NCI-H510A treated with DMSO at 0.1 percent for 48 hours (cell line): ENCODE measurements around the gene ANTXRL.
A peak's percentile ranks its signal among the peaks of the same experiment; 100 is the strongest.
"Not testable (repeated sequence)": the region's sequence is repeated elsewhere in the genome, so short reads cannot be mapped to it uniquely, and the experiment has no call there.

Experiments
- DNase-seq: peaks from one replicate; lab custom pipeline; 2025; lab: John Stamatoyannopoulos, UW

The ANTXRL gene

DNA sequence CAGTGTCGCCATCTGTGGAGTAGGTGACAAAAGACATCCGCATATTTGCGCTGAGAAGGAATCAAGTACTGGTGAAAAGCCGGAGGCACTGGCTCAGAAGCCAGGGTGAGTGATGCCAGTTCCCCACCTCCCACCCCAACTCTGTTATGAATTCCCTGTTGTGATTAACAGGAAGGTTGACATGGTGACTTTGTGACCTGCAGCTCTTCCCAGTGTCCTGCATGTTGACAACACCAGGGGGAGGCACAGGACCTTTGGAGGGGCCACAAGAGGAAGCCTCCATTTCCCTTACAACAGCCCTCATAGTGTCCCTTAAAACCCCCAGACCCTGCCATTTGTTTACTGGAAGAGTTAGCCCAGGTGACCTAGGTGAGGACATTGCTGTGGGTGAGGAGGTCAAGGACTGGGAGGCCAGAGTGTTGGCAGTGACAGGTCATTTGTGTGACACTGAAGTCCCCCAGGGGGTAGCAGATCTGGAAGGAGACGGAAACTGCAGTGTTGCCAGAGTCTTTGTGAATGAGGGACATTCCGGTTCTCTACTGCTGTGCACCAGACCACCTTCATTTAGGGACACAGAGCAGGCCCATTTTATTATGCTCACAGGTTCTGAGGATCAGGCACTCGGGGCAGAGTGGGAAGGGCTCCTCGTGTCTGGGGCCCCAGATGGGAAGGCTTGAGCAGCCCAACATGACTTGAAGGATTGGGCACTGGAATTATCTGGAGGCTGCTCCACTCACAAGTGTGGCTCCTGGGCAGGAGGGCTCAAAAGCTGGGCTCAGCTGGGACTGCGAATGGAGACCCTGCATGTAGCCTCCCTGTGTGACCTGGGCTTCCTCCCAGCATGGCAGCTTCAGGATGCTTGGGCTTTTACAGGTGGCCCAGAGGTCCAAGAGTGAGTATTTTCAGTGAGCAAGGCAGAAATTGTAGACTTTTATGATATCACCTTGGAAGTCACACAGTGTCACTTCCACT is 13.0 kb upstream of the ANTXRL start:
- no peak for DNase-seq

DNA sequence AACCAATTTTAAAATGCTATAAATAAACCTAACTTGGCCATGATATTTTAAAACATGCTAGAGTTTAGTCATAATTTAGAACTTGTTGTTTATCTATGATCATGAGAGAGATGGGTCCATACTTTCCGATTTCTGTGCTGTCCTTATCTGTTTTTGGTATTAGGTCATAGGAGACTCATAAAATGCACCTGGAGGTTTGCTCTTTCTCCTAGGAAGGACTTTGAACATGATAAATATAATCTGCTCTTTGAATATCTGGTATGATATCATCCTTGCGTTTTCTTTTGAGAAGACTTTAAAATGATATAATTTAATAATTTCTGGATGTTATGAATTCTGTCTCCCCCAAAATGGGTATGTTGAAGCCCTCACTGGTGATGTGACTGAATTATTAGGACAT is 9.0 kb upstream of the ANTXRL start:
- no peak for DNase-seq

DNA sequence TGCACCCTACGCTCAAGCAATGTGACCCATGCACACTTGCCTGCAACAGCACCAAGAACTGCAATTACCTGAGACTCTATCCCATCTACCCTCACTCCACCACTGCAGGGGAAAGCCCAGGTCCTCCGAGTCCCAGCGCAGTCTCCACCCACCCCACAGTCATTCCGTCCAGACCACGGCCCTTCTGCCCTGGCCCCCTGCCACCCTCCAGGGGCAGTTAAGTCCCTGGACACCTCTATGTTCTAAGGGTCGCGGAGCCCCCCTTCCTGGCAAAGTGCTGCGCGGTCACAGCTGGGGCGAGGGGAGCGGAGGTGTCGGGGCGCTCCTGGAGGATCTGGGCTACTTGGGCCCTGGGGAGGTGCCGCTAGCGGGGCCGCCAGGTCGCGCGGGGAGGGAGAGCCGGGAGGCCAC is 4.4 kb upstream of the ANTXRL start:
- not testable (repeated sequence) for DNase-seq

DNA sequence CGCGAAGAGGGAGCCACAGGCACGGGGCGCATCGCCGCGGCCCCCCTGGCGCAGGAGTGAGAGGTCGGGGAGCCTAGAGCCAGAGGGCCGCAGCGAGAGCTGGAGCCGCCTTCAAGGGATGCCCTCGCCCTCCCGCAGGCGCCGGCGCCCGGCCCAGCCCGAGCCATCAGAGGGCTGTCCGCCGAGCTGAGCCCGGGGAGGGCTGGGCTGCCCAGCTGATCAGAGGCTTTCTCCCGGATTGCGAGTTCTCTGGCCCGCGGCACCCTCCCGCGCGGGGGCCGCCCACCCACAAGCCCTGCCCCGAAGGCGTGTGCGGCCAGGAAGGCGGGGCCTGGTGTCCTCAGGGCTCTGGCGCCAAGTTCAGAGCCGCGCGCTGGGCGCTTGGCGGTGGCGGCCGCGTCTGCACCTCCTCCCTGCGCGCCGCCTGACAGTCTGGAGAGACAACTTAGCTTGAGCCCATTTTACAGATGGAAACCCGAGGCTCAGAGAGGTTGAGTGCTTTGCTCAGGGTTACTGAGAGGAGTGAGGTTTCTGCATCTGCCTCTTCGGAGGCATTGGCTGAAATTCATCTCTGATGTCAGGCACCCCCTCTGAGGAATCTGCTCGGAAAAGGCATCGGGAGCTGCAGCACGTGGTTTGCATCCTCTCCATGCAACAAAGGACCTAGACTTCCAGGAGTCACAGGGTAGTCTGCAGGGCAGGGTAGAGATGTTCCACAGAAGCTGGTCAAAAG is 3.8 kb upstream of the ANTXRL start:
- peak; percentile 25 for DNase-seq

DNA sequence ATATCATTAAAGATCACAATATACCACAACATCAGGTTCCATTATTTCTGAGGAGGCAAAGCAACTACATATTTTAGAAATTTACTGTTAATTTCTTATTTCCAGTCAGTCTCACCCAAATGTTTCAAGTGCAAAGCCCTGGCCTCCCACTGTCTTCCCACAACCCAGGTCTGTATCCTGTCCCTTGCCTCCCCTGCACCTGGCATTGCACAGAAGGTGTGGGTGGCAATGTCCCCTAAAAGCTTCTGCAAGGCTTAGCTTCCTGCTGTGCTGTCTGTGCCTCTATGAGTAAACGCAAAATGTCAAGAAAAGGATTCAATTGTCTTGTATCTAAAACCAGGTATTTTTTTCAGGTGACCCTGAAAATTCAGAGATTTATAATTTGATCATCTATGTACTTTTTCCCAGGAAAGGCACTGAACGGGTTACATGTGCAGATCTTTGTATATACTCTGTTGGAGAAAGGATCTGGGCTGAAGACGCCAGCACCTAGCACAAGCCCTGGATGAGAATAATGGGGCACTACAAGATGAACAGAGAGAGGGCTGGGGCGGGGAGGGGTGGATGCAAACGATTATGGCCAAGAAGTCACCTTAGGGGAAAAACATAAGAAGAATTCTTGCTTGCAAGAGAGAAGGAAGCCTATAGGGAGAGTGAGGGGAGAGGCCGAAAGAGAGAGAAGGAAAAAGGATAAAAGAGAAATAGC is 3.1 kb upstream of the ANTXRL start:
- DNase-seq: no peak

DNA sequence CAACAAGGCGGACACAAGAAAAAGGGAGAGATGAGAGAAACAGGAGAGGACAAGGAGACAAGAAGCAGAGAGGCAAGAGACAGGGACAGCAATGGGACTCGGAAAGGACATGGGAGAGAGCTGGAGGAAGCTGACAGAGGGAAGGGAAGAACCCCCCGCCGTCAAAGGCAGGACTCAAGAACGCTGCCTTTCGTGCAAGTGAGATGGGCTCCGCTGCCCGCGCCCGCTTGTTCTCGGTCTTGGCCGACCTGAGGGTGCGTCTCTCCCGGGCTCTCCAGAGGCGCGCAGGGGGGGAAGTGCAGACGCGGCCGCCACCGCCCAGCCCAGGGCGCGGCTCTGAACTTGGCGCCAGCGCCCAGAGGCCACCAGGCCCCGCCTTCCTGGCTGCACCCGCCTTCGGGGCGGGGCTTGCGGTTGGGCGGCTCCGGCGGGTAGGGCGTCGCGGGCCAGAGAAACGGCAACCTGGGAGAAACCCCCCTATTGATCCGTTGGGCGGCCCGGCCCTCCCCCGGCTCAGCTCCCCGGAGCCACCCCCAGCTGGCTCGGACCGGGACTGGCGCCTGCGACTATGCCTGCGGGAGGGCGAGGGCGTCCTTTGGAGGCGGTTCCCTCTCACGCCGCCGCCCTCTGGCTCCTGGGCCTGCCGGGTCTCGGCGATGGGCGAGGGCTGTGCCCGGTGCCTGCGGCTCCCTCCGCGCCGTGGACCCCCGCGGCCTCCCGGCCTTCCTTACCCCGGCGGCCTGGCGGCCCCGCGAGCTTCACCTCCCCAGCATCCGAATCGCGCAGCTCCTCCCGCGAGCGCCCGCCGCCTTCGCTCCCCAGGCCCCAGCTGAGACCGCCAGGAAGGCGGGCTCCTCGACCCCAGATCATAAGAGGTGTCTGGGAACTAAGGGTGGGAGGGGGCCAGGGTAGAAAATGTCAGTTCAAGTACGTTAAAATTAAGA is 2.2 kb upstream of the ANTXRL start:
- peak; percentile 81 for DNase-seq

DNA sequence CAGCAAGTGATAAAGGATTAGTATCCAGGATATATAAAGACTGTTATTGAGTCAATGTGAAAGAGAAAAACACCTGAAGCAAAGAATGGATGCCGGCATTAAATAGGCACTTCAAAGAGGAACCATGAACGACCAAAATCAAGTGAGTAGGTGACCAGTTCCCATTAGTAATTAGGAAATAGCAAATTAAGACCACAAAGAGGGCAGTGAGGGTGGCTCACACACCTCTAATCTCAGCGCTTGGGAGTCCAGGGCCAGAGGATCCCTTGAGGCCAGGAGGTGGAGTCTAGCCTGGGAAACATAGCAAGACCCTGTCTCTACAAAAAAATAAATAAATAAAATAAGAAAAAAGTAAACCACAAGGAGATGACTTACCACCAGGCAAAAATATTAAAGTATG is 1.5 kb upstream of the ANTXRL start:
- no peak for DNase-seq

DNA sequence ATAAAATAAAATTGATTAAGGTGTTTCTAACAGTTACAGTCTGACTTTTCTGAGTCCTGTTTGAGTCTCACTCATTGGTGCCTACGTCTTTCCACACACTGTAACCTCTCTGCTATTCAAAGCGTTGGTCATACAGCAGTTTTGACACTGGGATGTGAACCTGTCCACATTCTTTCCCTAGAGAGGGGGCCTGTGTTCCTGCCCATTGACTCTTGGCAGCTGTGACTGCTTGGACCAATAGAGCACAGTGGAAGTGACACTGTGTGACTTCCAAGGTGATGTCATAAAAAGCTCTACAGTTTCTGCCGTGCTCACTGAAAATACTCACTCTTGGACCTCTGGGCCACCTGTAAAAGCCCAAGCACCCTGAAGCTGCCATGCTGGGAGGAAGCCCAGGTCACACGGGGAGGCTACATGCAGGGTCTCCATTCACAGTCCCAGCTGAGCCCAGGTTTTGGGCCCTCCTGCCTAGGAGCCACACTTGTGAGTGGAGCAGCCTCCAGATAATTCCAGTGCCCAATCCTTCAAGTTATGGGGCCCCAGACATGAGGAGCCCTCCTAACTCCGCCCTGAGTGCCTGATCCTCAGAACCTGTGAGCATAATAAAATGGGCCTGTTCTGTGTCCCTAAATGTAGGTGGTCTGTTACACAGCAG is 704 bp upstream of the ANTXRL start:
- no peak for DNase-seq

DNA sequence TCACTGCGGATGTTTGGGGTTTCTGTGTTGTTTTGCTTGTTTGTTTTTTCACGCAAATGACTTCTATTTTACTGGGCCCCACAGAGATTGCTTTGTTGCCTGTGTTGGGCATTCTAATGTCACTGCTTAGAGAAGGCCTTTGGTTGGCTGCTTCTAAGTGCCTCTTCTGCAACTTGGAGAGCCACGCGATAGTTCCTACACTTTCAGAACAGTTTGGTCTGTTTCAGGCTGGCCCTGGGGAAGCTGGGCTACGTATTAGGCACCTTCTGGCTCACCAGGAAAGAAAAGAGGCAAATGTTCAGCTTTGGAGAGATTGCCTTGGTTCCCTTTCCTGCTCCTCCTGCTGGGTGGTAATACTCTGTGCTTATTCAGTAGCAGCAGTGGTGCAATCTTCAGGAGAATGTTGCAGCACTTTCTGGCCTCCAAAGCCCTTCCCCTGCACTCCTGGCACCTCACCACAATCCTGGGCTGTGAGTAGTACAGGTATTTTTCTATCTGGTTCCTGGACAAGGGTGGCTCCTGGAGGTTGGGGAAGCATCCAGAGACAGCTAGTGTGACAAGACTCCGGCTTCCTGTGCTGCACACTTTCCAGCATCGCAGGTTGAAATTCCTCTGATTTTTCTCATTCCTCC is 1.2 kb downstream of the ANTXRL start:
- no peak for DNase-seq

DNA sequence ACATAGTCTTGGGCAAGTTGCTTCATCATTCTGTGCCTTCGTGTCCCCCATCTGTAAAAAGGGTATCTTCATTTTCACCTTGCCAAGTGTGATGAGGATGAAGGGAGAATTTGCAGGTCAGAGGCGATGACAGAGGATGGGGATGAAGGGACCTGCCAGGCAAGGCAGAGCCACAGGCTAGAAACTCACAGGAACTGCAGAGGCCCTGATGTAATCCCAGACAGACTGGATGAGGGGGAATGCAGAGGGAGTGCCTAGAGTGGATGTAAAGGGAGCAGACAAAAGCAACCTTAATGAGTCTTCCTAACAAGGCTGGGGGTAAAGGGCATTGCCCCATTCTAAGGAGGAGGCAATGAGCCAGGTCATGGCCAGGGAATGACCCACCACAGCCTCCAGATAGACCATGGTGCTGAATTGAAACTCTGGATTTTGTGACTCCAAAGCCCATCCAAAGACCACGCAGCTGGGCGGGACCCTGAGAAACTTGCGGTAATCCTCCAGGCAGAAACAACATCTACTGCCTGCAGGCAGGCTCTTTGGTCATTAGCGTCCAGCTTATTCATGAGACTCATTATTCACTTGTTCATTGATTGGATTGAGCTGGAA is 1.9 kb downstream of the ANTXRL start:
- DNase-seq: no peak

DNA sequence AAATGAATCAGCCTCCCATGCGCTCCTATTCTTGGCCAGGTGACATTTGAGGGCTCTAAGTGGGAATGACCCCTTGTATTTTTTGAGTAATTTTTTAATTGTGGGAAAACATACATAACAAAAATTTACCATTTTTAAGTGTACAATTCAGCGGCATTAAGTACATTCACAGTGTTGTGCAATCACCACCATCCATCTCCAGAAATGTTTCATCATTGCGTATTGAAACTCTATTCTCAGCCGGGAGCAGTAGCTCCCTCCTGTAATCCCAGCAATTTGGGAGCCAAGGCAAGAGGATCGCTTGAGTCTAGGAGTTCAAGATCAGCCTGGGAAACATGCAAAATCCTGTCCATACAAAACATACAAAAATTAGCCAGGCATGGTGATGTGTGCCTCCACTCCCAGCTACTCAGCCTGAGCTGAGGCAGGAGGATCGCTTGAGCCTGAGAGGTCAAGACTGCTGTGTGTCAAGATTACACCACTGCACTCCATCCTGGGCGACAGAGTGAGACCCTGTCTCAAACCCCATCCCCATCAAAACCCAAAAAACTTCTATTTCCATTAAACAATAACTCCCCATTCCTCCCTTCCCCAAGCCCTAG is 2.5 kb downstream of the ANTXRL start:
- DNase-seq: no peak

DNA sequence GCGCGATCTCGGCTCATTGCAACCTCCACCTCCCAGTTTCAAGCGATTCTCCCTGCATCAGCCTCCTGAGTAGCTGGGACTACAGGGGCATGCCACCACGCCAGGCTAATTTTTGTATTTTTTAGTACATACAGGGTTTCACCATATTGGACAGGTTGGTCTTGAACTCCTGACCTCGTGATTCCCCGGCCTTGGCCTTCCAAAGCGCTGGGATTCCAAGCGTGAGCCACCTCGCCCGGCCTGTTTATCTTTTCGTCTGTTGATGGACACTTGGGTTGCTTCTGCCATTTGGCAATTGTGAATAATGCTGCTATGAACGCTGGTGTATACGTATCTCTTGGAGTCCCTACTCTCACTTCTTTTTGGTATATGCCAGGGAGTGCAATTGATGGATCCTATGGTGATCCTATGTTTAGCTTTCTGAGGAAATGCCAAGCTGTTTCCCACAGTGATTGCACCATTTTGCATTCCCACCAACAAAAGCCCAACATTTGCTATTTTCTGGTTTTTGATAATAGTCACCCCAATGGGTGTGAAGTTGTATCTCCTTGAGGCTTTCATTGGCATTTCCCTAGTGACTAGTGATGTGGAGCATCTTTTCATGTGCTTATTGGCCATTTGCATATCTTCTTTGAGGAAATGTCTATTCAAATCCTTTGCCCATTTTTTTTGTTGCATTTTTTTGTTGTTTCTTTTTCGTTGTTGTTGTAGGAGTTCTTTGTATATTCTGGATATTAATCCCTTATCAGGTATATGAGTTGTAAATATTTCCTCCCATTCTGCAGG is 3.5 kb downstream of the ANTXRL start:
- no peak for DNase-seq

DNA sequence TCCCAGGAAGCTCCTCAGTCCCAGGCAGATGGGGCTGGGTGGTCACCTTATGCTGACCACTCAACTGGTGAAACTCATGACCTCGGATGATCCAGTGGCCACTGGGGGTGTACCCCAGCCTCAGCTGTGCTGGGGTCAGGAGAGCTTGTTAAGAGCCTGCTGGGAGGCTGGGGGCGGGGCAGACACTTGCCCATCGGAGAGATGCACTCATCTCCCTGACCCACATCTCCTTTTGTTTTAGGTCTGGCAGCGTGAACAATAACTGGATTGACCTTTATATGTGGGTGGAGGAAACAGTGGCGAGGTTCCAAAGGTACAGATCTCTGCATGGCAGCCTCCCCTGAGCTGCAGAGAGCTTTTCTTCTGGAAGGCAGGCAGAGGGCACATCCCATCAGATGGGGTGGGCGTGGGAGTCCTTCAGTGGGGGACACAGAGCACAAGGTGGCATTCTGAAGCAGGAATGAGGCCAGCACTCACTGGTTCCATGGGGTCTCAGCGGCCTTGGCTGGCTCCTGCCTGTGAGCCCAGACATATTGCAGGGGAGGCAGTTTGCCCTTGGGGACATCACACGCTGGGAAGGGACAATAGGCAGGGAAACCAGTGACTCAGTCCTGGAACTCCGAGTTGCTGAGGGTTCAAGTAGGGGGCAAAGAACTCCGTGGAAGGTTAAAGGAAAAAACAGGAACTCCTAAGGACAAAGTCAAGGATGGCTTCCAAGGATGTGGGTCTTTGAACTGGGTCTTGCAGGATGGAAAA is 5.2 kb downstream of the ANTXRL start:
- DNase-seq: no peak

DNA sequence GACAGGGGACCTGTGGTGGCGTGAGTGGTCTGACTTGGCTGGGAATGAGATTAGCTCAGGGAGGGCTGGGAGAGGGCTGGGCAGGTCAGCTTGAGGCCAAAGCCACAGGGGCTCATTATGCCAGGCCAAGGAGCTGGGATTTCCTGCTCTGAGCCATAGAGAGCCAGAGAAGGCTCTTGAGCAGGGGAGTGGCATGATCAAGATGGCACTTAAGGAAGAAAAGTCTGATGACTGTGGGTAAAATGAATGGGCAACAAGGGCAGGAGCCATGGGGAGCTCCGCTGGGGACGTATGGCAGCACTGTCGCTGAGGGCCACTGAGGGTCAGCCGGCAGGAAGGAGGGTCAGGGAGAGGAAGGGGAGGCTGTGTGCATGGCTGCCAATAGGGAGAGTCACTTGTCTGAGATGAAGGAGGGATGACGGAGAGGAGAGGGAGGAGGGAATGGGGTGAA is 5.8 kb downstream of the ANTXRL start:
- no peak for DNase-seq

DNA sequence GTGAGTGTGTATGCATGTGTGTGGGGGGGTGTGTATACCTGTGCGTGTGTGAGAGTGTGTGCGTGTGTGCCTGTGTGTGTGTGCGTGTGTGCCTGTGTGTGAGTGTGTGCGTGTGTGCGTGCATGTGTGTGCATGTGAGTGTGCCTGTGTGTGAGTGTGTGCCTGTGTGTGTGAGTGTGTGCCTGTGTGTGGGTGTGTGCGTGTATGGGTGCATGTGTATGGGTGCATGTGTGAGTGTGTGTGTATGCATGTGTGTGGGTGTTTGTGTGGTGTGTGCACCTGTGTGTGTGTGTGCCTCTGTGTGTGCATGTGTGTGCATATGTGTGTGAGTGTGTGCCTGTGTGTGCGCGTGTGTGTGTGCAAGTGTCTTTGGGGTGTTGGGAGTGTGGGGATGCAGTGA is 6.4 kb downstream of the ANTXRL start:
- no peak for DNase-seq

DNA sequence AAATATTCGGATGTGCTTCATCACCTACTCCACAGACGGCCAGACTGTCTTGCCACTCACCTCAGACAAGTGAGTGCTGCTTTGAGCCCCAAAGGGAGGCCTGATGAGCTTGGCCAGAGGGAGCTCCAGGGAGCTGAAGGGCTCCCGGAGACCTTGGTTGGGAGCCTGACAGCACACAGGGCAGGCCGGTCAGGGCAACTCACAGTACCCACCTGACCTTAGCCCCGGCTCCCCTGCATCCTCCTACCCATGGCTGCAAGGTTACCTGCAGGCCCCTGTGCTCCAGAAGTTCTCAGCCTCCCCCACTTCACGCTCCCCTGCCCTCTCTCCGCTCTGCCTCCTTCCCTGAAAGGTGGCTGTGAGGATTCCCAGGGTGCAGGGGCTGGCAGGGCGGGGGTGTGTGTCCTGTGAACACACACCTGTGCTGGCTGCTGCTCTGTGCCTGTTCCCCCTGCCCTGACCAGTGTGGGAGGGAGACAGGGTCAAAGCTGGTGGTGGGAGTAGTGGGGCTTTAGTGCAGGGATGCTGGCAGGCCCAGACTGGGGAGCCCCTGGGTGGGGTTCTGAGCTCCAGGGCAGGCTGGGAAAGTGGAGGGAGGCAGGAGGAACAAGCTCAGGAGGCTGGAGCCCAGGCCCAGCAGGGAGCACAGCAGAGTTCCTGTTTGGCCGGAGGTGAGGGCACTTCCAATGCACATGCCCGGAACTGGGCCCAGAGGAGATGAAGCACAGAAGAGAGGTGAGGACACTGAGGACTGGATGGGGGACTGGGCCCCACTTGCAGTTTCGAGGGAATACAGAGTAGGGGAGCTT is 7.2 kb downstream of the ANTXRL start:
- no peak for DNase-seq

DNA sequence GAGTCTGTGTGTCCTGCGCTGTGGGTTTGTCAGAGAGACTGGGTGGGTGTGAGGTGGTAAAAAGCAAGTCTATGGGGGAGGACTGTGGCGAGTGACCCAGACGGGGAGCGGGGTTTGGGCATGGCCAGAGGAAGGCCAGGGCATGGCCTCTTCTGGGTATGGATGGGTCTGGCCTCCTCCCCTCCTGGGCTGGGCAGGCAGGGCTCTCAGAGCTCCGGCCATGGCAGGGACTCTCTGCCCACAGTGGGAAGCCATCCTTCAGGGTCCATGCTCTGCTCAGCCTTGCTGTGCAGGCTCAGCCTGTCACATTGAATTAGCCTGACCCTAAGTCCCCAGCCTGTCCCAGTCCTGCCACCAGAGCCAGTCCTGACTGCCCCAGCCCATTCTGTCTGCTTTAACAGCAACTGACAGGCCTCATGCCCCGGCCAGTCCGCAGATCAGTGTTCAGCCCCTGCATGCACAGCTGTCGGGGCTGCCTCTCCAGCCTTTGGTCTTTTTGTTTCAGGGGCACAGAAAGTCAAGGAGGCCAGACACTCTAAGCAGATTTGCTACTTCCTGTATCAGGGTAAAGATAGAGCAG is 7.9 kb downstream of the ANTXRL start:
- DNase-seq: no peak
